CD4-positive, alpha-beta T cell (primary cell): Measurements from ENCODE around the gene FAM180A. TPM values are rescaled to one million over a fixed set of nuclear protein-coding genes. Genes with fewer than 3 reads are reported as not detected.

Experiments used
- ATAC-seq: fragments of 200-7000 bp; cut with Tn5 transposase; one replicate; pipeline ENCODE4 v1.10.0; 2022; ENCODE audit warnings: mild to moderate bottlenecking; ENCODE audit not compliant: poor library complexity
- CTCF ChIA-PET: fragments of 350-600 bp; sonication (Branson Sonifier 250); formaldehyde crosslinking; loops from one replicate; lab custom pipeline; 2021; ENCODE audit warnings: antibody characterized with exemption, inconsistent platforms; lab: Charles Lee
- POLR2A ChIA-PET: fragments of 350-600 bp; sonication (Branson Sonifier 250); formaldehyde crosslinking; loops from one replicate; lab custom pipeline; 2021; ENCODE audit warnings: antibody characterized with exemption, inconsistent platforms; lab: Charles Lee
- DNase-seq, 14 experiments: peaks; one replicate each; pipeline ENCODE4 v3.0.0-alpha.2; 2013 to 2020; ENCODE audit warnings: mixed read lengths in 2 of 14
- H3K27ac ChIP-seq, 2 donors: one replicate each; pipeline versions ENCODE4 v1.5.1 to v1.7.0; 2013; ENCODE audit warnings: low read length in 2 of 2, low read depth in 1 of 2, mild to moderate bottlenecking in 1 of 2
- H3K27me3 ChIP-seq, 2 experiments: 1 replicate in 1 of 2; 2 replicates in 1 of 2; pipeline versions ENCODE4 v1.6.1 to v1.7.0; 2013; ENCODE audit warnings: low read length in 2 of 2, control low read depth in 1 of 2, mild to moderate bottlenecking in 1 of 2, moderate library complexity in 1 of 2; ENCODE audit not compliant: insufficient read depth in 2 of 2, control insufficient read depth in 1 of 2
- H3K36me3 ChIP-seq: one replicate; pipeline ENCODE4 v1.6.1; 2013; ENCODE audit warnings: low read length, control low read depth; ENCODE audit not compliant: insufficient read depth
- H3K4me1 ChIP-seq: one replicate; pipeline ENCODE4 v1.6.1; 2013; ENCODE audit warnings: low read length, control low read depth; ENCODE audit not compliant: insufficient read depth
- H3K4me3 ChIP-seq: one replicate; pipeline ENCODE4 v1.5.1; 2013; ENCODE audit warnings: mild to moderate bottlenecking, low read length, moderate library complexity
- H3K9me3 ChIP-seq, 2 experiments: 1 replicate in 1 of 2; 2 replicates in 1 of 2; pipeline versions ENCODE4 v1.6.1 to v1.7.0; 2013; ENCODE audit warnings: low read length in 2 of 2, mild to moderate bottlenecking in 2 of 2, control low read depth in 1 of 2, moderate library complexity in 1 of 2; ENCODE audit not compliant: control insufficient read depth in 1 of 2, insufficient read depth in 1 of 2
- H3K27ac Mint-ChIP-seq: one replicate; pipeline ENCODE4 v1.8.0; 2020; ENCODE audit warnings: mixed read lengths
- H3K27me3 Mint-ChIP-seq: one replicate; pipeline ENCODE4 v1.8.0; 2021; ENCODE audit warnings: mixed read lengths
- H3K36me3 Mint-ChIP-seq: one replicate; pipeline ENCODE4 v1.8.0; 2021; ENCODE audit warnings: low read depth, mixed read lengths
- H3K4me1 Mint-ChIP-seq: one replicate; pipeline ENCODE4 v1.8.0; 2021; ENCODE audit warnings: low read depth, mixed read lengths
- H3K4me3 Mint-ChIP-seq: one replicate; pipeline ENCODE4 v1.8.0; 2020; ENCODE audit warnings: mild to moderate bottlenecking, mixed read lengths
- H3K9me3 Mint-ChIP-seq: one replicate; pipeline ENCODE4 v1.8.0; 2020; ENCODE audit warnings: mixed read lengths
- intact Hi-C, 2 experiments: fragments of 100-400 bp; cut with DNase I in 1 of 2; cut with micrococcal nuclease in 1 of 2; formaldehyde crosslinking; loops; one replicate each; pipeline versions ENCODE4 v1.15.1 to v1.9.0; 2023 to 2025; cut with DNase I, micrococcal nuclease
- total RNA-seq, 174 experiments: library from RNA in 2 of 174; stranded (reverse) in 2 of 174; gene quantifications; one replicate each; pipeline ENCODE4 v1.2.3 and lab custom pipeline; 2021 to 2026
- TF ChIP-seq, protein P1 (sequence below): fragments of 200-600 bp; IDR thresholded peaks from one replicate; pipeline ENCODE4 v1.8.0; 2022; ENCODE audit warnings: antibody characterized with exemption, mild to moderate bottlenecking

FAM180A gene
- total RNA-seq, 2 experiments from 2014 or later: not detected

- Histone ChIP-seq H3K4me3 (no peak overlapping the region), H3K4me1 (no peaks in the 10 kb centered on the region), H3K27me3 (peaks cover 2 to 3% of the 10 kb centered on the region in 2 experiments), H3K36me3 (no peaks in the 10 kb centered on the region), H3K9me3 (no peaks in the 10 kb centered on the region), H3K27ac (no peak overlapping the region)
- no peaks in the 10 kb centered on the region for H3K36me3 Mint-ChIP-seq
- H3K4me3 Mint-ChIP-seq: no peak overlapping the region
- no peak overlapping the region for H3K27ac Mint-ChIP-seq
- H3K9me3 Mint-ChIP-seq: no peaks in the 10 kb centered on the region
- peaks cover 17% of the 10 kb centered on the region for H3K27me3 Mint-ChIP-seq
- no peaks in the 10 kb centered on the region for H3K4me1 Mint-ChIP-seq
- TF ChIP-seq, protein P1, sequence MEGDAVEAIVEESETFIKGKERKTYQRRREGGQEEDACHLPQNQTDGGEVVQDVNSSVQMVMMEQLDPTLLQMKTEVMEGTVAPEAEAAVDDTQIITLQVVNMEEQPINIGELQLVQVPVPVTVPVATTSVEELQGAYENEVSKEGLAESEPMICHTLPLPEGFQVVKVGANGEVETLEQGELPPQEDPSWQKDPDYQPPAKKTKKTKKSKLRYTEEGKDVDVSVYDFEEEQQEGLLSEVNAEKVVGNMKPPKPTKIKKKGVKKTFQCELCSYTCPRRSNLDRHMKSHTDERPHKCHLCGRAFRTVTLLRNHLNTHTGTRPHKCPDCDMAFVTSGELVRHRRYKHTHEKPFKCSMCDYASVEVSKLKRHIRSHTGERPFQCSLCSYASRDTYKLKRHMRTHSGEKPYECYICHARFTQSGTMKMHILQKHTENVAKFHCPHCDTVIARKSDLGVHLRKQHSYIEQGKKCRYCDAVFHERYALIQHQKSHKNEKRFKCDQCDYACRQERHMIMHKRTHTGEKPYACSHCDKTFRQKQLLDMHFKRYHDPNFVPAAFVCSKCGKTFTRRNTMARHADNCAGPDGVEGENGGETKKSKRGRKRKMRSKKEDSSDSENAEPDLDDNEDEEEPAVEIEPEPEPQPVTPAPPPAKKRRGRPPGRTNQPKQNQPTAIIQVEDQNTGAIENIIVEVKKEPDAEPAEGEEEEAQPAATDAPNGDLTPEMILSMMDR: no peak
- intact Hi-C loops: no loop called here
- CTCF ChIA-PET: no interaction called here
- ATAC-seq (no peak), DNase-seq (no peak)
- POLR2A ChIA-PET: no interaction called here
These were observed 40.8 kb upstream of the FAM180A start for GRCh38 chr7:135789431-135789830.

DNA sequence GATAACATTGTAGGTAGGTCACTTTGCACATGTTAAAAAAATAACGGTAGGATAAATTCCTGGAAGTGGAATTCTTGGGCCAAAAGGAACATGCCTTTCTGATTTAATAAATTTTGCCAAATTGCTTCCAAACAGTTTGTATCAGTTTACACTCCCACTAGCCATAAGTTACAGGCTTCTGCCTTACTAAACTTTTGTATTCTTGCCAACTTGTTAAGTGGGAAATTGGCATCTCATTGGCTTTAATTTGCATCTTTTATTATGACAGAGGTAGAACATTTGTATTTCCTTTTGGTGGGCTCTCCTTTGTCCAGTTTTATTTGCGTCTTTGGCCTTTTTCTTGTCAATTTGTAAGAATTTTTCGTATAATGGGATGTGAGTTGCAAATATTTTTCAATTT lies 38.3 kb upstream of the FAM180A start:
- no peaks in the 10 kb centered on the region for H3K4me1 Mint-ChIP-seq
- no peak overlapping the region for H3K4me3 Mint-ChIP-seq
- CTCF ChIA-PET: no interaction called here
- no peak overlapping the region for H3K27ac Mint-ChIP-seq
- Histone ChIP-seq H3K4me3 (no peak overlapping the region), H3K4me1 (no peaks in the 10 kb centered on the region), H3K36me3 (no peaks in the 10 kb centered on the region), H3K27ac (no peak overlapping the region), H3K27me3 (peaks cover 0 to 3% of the 10 kb centered on the region in 2 experiments), H3K9me3 (no peaks in the 10 kb centered on the region)
- DNase-seq: no peak
- no peak for ATAC-seq
- intact Hi-C loops: no loop called here
- H3K36me3 Mint-ChIP-seq: no peaks in the 10 kb centered on the region
- TF ChIP-seq, protein P1: no peak
- H3K9me3 Mint-ChIP-seq: no peaks in the 10 kb centered on the region
- peaks cover 21% of the 10 kb centered on the region for H3K27me3 Mint-ChIP-seq
- POLR2A ChIA-PET: no interaction called here

DNA sequence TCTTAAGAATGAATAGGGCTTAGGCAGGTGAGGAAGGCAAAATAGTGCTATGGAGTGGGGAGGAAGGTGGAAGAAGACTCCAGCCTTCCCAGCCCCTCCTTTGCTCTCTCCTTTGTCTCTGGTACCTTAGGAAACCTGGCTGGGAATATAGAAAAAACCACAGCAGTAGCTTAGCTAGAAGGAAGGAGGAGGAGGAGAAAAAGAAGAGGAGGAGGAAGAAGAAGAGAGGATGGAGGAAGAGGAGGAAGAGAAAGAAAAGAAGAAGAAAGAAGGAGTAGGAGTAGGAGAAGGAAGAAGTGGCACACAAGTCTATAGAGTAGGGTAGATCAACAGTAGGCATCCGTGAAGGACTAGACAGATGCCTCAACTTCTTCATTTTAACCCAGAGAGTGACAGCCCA lies 36.5 kb upstream of the FAM180A start:
- intact Hi-C loops: no loop called here

More for the DNA sequence above, 36.5 kb upstream of the FAM180A start:
- CTCF ChIA-PET: no interaction called here
- POLR2A ChIA-PET: no interaction called here
- Histone ChIP-seq H3K4me3 (no peak overlapping the region), H3K36me3 (no peaks in the 10 kb centered on the region), H3K4me1 (no peaks in the 10 kb centered on the region), H3K9me3 (no peaks in the 10 kb centered on the region), H3K27ac (no peak overlapping the region), H3K27me3 (peaks cover 0 to 3% of the 10 kb centered on the region in 2 experiments)
- peaks cover 21% of the 10 kb centered on the region for H3K27me3 Mint-ChIP-seq
- DNase-seq (no peak), ATAC-seq (no peak)
- no peaks in the 10 kb centered on the region for H3K9me3 Mint-ChIP-seq
- H3K27ac Mint-ChIP-seq: no peak overlapping the region
- no peaks in the 10 kb centered on the region for H3K36me3 Mint-ChIP-seq
- no peaks in the 10 kb centered on the region for H3K4me1 Mint-ChIP-seq
- TF ChIP-seq, protein P1: no peak
- no peak overlapping the region for H3K4me3 Mint-ChIP-seq
